ENCODE data around the gene TOR1B.

GRCh38 chr9:129781131-129781530, 21.9 kb upstream of the TOR1B start:
- TF ChIP-seq, protein P1, sequence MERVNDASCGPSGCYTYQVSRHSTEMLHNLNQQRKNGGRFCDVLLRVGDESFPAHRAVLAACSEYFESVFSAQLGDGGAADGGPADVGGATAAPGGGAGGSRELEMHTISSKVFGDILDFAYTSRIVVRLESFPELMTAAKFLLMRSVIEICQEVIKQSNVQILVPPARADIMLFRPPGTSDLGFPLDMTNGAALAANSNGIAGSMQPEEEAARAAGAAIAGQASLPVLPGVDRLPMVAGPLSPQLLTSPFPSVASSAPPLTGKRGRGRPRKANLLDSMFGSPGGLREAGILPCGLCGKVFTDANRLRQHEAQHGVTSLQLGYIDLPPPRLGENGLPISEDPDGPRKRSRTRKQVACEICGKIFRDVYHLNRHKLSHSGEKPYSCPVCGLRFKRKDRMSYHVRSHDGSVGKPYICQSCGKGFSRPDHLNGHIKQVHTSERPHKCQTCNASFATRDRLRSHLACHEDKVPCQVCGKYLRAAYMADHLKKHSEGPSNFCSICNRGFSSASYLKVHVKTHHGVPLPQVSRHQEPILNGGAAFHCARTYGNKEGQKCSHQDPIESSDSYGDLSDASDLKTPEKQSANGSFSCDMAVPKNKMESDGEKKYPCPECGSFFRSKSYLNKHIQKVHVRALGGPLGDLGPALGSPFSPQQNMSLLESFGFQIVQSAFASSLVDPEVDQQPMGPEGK (CRISPR knock-in tag; IDR thresholded peaks at IDR 0.05; ENCODE audit: borderline replicate concordance) = no peak
- no peak for TF ChIP-seq ISL1 (CRISPR knock-in tag; IDR thresholded peaks at IDR 0.05)
- no peak for TF ChIP-seq OSR1 (CRISPR knock-in tag; IDR thresholded peaks at IDR 0.05)
- TF ChIP-seq ZFP3 (CRISPR knock-in tag; IDR thresholded peaks at IDR 0.05) = no peak
- TF ChIP-seq ZC3H10 (CRISPR knock-in tag; IDR thresholded peaks at IDR 0.05) = no peak
- TF ChIP-seq CSRNP3 (CRISPR knock-in tag; IDR thresholded peaks at IDR 0.05) = no peak
- TF ChIP-seq ZNF70 (CRISPR knock-in tag; IDR thresholded peaks at IDR 0.05) = no peak
- no peak for TF ChIP-seq ZFP30 (CRISPR knock-in tag; IDR thresholded peaks at IDR 0.05)
- no peak for TF ChIP-seq CREB5 (CRISPR knock-in tag; IDR thresholded peaks at IDR 0.05; ENCODE audit: low read depth)
- TF ChIP-seq PPARA (CRISPR knock-in tag; IDR thresholded peaks at IDR 0.05; ENCODE audit: borderline replicate concordance) = no peak
